Endothelial cell of umbilical vein (primary cell): ENCODE results near the gene MAPKAPK2. TPM values are rescaled to one million over a fixed set of nuclear protein-coding genes. Genes with fewer than 3 reads are reported as not detected.

Experiments used
- BruUV-seq: library from RNA; stranded (reverse); fragments of 400-500 nt; replicated peaks from 2 replicates; lab custom pipeline; 2021; lab: Mats Ljungman, UMichigan
- CTCF ChIA-PET: fragments of 300-600, 350-600 bp; sonication (Branson Sonifier 250); formaldehyde crosslinking; loops from one replicate; lab custom pipeline; 2021; ENCODE audit warnings: antibody characterized with exemption, inconsistent platforms; lab: Charles Lee
- POLR2A ChIA-PET: fragments of 300-600, 350-600 bp; sonication (Branson Sonifier 250); formaldehyde crosslinking; loops from one replicate; lab custom pipeline; 2021; ENCODE audit warnings: antibody characterized with exemption, inconsistent platforms; lab: Charles Lee
- DNase-seq: peaks from one replicate; pipeline ENCODE4 v3.0.0-alpha.2; 2011; ENCODE audit warnings: low read depth, low spot score
- FAIRE-seq: peaks from 2 replicates; lab custom pipeline; 2011; peaks lifted over from hg19 to GRCh38; lab: Jason Lieb, UNC
- H2AFZ ChIP-seq: 2 replicates; pipeline ENCODE4 v1.6.0; 2012; ENCODE audit warnings: low read depth, low read length, control low read depth, inconsistent platforms
- H3K27ac ChIP-seq: 2 replicates; pipeline ENCODE4 v1.5.1; 2011; ENCODE audit warnings: low read depth, mild to moderate bottlenecking, control low read depth, low read length, moderate library complexity; ENCODE audit not compliant: insufficient read depth
- H3K27me3 ChIP-seq, 2 experiments: 2 replicates each; pipeline versions ENCODE4 v1.6.0 to v1.6.1; 2011; ENCODE audit warnings: low read length in 2 of 2, mixed read lengths in 1 of 2; ENCODE audit not compliant: control insufficient read depth in 2 of 2, insufficient read depth in 2 of 2
- H3K36me3 ChIP-seq, 2 experiments: 2 replicates in 1 of 2; 3 replicates in 1 of 2; pipeline ENCODE4 v1.5.1; 2011; ENCODE audit warnings: low read length in 2 of 2, mild to moderate bottlenecking in 1 of 2, moderate library complexity in 1 of 2; ENCODE audit not compliant: control insufficient read depth in 2 of 2, insufficient read depth in 2 of 2; ENCODE audit errors: extremely low read depth in 1 of 2
- H3K4me1 ChIP-seq: 3 replicates; pipeline ENCODE4 v1.5.1; 2011; ENCODE audit warnings: mild to moderate bottlenecking, low read length; ENCODE audit not compliant: control insufficient read depth, insufficient read depth; ENCODE audit errors: extremely low read depth
- H3K4me2 ChIP-seq: 2 replicates; pipeline ENCODE4 v1.6.1; 2011; ENCODE audit warnings: low read length, control low read depth, mixed read lengths; ENCODE audit not compliant: insufficient read depth
- H3K4me3 ChIP-seq, 3 experiments: fragments of 200-600 bp in 1 of 3; sonication (generic), shearing (Covaris generic) in 1 of 3; replicated peaks in 1 of 3; 2 replicates each; pipeline ENCODE4 v1.5.1; 2011 to 2016; ENCODE audit warnings: control low read depth in 3 of 3, low read length in 3 of 3, mild to moderate bottlenecking in 2 of 3, inconsistent platforms in 1 of 3, low read depth in 1 of 3, moderate library complexity in 1 of 3; ENCODE audit not compliant: insufficient read depth in 1 of 3
- H3K79me2 ChIP-seq: 2 replicates; pipeline ENCODE4 v1.6.0; 2012; ENCODE audit warnings: low read length, inconsistent platforms; ENCODE audit not compliant: control insufficient read depth, insufficient read depth
- H3K9ac ChIP-seq: replicated peaks from 2 replicates; pipeline ENCODE3; 2011; ENCODE audit warnings: low read length, control low read depth; ENCODE audit not compliant: insufficient read depth; ENCODE audit errors: extremely low read depth
- H3K9me1 ChIP-seq: replicated peaks from 3 replicates; pipeline ENCODE4 v1.6.0; 2011; ENCODE audit warnings: mild to moderate bottlenecking, low read length; ENCODE audit not compliant: control insufficient read depth, insufficient read depth; ENCODE audit errors: extremely low read depth
- H3K9me3 ChIP-seq: replicated peaks from 2 replicates; pipeline ENCODE4 v1.5.1; 2012; ENCODE audit warnings: low read length, inconsistent platforms; ENCODE audit not compliant: control insufficient read depth, insufficient read depth
- H4K20me1 ChIP-seq: replicated peaks from 2 replicates; pipeline ENCODE3; 2011; ENCODE audit warnings: mild to moderate bottlenecking, low read length; ENCODE audit not compliant: control insufficient read depth, insufficient read depth; ENCODE audit errors: extremely low read depth
- EZH2 ChIP-seq: IDR thresholded peaks from 2 replicates; pipeline ENCODE4 v1.6.1; 2012; ENCODE audit warnings: borderline replicate concordance, low read depth, mild to moderate bottlenecking, moderate library complexity, low read length, inconsistent platforms; ENCODE audit not compliant: severe bottlenecking
- FOS ChIP-seq: IDR thresholded peaks from 2 replicates; pipeline ENCODE4 v1.6.1; 2011; ENCODE audit warnings: mild to moderate bottlenecking, low read length, moderate library complexity, borderline replicate concordance; ENCODE audit not compliant: insufficient read depth
- GATA2 ChIP-seq: IDR thresholded peaks from 2 replicates; pipeline ENCODE4 v1.7.0; 2011; ENCODE audit warnings: low read depth, mild to moderate bottlenecking, moderate library complexity, mixed read lengths, low read length; ENCODE audit not compliant: insufficient read length, insufficient read depth
- JUN ChIP-seq: IDR thresholded peaks from 2 replicates; pipeline ENCODE4 v1.6.1; 2011; ENCODE audit warnings: borderline replicate concordance, low read depth; ENCODE audit not compliant: insufficient read length, insufficient read depth
- MAX ChIP-seq: IDR thresholded peaks from 2 replicates; pipeline ENCODE4 v1.6.1; 2011; ENCODE audit not compliant: insufficient read depth, insufficient read length
- MYC ChIP-seq: IDR thresholded peaks from one replicate; pipeline ENCODE4 v1.6.1; 2011; ENCODE audit warnings: mild to moderate bottlenecking, low read depth, low read length
- POLR2A ChIP-seq: IDR thresholded peaks from 2 replicates; pipeline ENCODE4 v1.6.1; 2012; ENCODE audit warnings: low read depth, mild to moderate bottlenecking, control low read depth, low read length
- POLR2AphosphoS5 ChIP-seq: IDR thresholded peaks from 2 replicates; pipeline ENCODE4 v1.6.1; 2012; ENCODE audit warnings: low read depth, mild to moderate bottlenecking, control low read depth, low read length, moderate library complexity; ENCODE audit not compliant: insufficient read depth
- dilution Hi-C: fragments of 300-500 bp; cut with MboI; formaldehyde crosslinking; loops from one replicate; pipeline ENCODE4 v1.15.0; 2019; ENCODE audit warnings: low sequenced_read_pairs; ENCODE audit not compliant: extremely low pct_ligation_motif_present
- intact Hi-C: fragments of 100-400 bp; cut with micrococcal nuclease; formaldehyde crosslinking; loops from one replicate; pipeline ENCODE4 v1.10.0; 2022
- polyA plus RNA-seq, 4 experiments: library from polyadenylated mRNA; depleted of rRNA in 3 of 4; stranded (reverse) in 3 of 4; unstranded in 1 of 4; fragments of >200 nt; gene quantifications; 2 replicates each; pipeline versions ENCODE4 v1.2.1 to v1.2.3, GENCODE V29; 2011 to 2012; ENCODE audit warnings: missing spikeins in 1 of 4
- total RNA-seq: library from RNA; stranded (reverse); gene quantifications from 2 replicates; pipeline ENCODE4 v1.2.3, GENCODE V29; 2021
- TF ChIP-seq, protein P1 (sequence below), 2 donors: IDR thresholded peaks; 1 replicate in 1 of 2; 2 replicates in 1 of 2; pipeline ENCODE4 v1.5.1; 2011; ENCODE audit warnings: low read length in 2 of 2, mild to moderate bottlenecking in 2 of 2, moderate library complexity in 2 of 2, control low read depth in 1 of 2, inconsistent platforms in 1 of 2, low read depth in 1 of 2; ENCODE audit not compliant: insufficient read depth in 1 of 2; ENCODE audit errors: extremely low read depth in 1 of 2

The MAPKAPK2 gene
- total and polyA plus RNA-seq, 2 donors (not counting 3 experiments of a cell fraction or from before 2014, with no cell fraction given), result 52.9 to 69.1 TPM

DNA sequence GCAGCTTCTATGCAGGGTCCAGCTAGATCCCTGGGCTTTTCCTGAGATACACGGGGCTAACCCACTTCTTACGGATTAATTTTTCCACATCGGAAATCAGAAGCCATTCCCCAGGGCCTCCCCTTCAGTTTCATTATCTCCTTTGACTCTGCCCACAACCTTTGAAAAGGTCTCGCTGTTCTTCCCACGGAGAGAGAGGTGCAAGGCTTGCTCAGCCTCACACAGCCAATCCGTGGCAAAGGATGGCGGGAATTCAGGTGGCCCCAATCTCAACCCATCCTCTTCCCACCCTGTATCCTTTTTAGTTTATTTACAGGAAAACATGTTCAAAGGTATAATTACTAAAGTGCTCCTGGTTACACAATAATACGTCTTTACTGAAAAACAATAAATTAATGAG is 702 bp upstream of the MAPKAPK2 start:
- H3K36me3 ChIP-seq, result no peaks in the 10 kb centered on the region
- H2AFZ ChIP-seq, result no peak overlapping the region
- H3K4me3 ChIP-seq, result no peak overlapping the region
- peaks cover 34% of the 10 kb centered on the region for H3K79me2 ChIP-seq
- H3K9ac ChIP-seq, result no peak overlapping the region
- H3K4me2 ChIP-seq, result no peak overlapping the region
- no peaks in the 10 kb centered on the region for H3K9me1 ChIP-seq
- TF ChIP-seq EZH2, result peak; percentile 56
- TF ChIP-seq POLR2A, result no peak
- FAIRE-seq (no peak), DNase-seq (no peak)
- peaks cover 4% of the 10 kb centered on the region for H4K20me1 ChIP-seq
- H3K4me1 ChIP-seq, result peaks cover 24% of the 10 kb centered on the region
- BruUV-seq, result no TSS peak
- no peaks in the 10 kb centered on the region for H3K9me3 ChIP-seq
- ChIA-PET CTCF (interaction anchor here (0.7 to 3.6 kb wide), 4 partner anchors 9 to 72 kb away, joined by 3 to 26 read pairs (median 4); partner anchors contain the start of gene EIF2D), POLR2A (interaction anchor here (0.9 kb wide), 1 partner anchor 16 kb away, joined by 3 read pairs; no protein-coding TSS in a partner anchor)
- H3K27me3 ChIP-seq, result peaks cover 35 to 45% of the 10 kb centered on the region in 2 experiments
- dilution Hi-C loops (no loop called here), intact Hi-C loops (no loop called here)
- H3K27ac ChIP-seq, result no peak overlapping the region

- H2AFZ ChIP-seq, result peak overlapping the region; percentile 92
- CTCF ChIA-PET, result interaction anchor here (1.0 to 3.6 kb wide), 4 partner anchors 22 to 206 kb away, joined by 3 to 26 read pairs (median 3); no protein-coding TSS in a partner anchor
Measured at GRCh38 chr1:206685334-206685768, 646 bp downstream of the MAPKAPK2 start.

More at GRCh38 chr1:206685334-206685768, 646 bp downstream of the MAPKAPK2 start:
- intact Hi-C loops (no loop called here), dilution Hi-C loops (no loop called here)
- TF ChIP-seq FOS, result no peak
- no peak for TF ChIP-seq MAX
- no peak for TF ChIP-seq POLR2A
- TF ChIP-seq GATA2, result no peak
- TF ChIP-seq, protein P1, sequence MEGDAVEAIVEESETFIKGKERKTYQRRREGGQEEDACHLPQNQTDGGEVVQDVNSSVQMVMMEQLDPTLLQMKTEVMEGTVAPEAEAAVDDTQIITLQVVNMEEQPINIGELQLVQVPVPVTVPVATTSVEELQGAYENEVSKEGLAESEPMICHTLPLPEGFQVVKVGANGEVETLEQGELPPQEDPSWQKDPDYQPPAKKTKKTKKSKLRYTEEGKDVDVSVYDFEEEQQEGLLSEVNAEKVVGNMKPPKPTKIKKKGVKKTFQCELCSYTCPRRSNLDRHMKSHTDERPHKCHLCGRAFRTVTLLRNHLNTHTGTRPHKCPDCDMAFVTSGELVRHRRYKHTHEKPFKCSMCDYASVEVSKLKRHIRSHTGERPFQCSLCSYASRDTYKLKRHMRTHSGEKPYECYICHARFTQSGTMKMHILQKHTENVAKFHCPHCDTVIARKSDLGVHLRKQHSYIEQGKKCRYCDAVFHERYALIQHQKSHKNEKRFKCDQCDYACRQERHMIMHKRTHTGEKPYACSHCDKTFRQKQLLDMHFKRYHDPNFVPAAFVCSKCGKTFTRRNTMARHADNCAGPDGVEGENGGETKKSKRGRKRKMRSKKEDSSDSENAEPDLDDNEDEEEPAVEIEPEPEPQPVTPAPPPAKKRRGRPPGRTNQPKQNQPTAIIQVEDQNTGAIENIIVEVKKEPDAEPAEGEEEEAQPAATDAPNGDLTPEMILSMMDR (IDR thresholded peaks at IDR 0.05; ENCODE audit: extremely low read depth in 1 of 2, insufficient read depth in 1 of 2, low read depth in 1 of 2, low read length in 2 of 2), result no peak
- TF ChIP-seq JUN, result no peak
- no peak for TF ChIP-seq POLR2AphosphoS5
- no peak for TF ChIP-seq MYC
- TF ChIP-seq EZH2, result no peak
- Histone ChIP-seq H3K4me1 (peaks cover 28% of the 10 kb centered on the region), H3K27me3 (peaks cover 30 to 36% of the 10 kb centered on the region in 2 experiments), H3K27ac (peak overlapping the region; percentile 85), H3K9me3 (no peaks in the 10 kb centered on the region), H3K36me3 (no peaks in the 10 kb centered on the region), H3K4me2 (peak overlapping the region; percentile 82), H3K9ac (peak overlapping the region; percentile 94), H4K20me1 (peaks cover 9% of the 10 kb centered on the region), H3K79me2 (peaks cover 47% of the 10 kb centered on the region), H3K9me1 (no peaks in the 10 kb centered on the region), H3K4me3 (peak overlapping the region; percentile 63 to 94 (median 93))
- POLR2A ChIA-PET, result no interaction called here
- no peak for FAIRE-seq
- BruUV-seq, result no TSS peak
- peak; percentile 22 for DNase-seq
